Activated CD4-positive, alpha-beta T cell treated with anti-CD3 and anti-CD28 coated beads, Interleukin-2, amount 50 U/mL, for 24 hours (primary cell): ENCODE measurements around the gene EHD2.
"Not testable (repeated sequence)": the region's sequence is repeated elsewhere in the genome, so short reads cannot be mapped to it uniquely, and the experiment has no call there.

Experiments used
- DNase-seq, 2 donors: peaks; one replicate each; pipeline ENCODE4 v3.0.0-alpha.2; 2020; ENCODE audit warnings: low read depth in 1 of 2, low spot score in 1 of 2

Gene EHD2, protein sequence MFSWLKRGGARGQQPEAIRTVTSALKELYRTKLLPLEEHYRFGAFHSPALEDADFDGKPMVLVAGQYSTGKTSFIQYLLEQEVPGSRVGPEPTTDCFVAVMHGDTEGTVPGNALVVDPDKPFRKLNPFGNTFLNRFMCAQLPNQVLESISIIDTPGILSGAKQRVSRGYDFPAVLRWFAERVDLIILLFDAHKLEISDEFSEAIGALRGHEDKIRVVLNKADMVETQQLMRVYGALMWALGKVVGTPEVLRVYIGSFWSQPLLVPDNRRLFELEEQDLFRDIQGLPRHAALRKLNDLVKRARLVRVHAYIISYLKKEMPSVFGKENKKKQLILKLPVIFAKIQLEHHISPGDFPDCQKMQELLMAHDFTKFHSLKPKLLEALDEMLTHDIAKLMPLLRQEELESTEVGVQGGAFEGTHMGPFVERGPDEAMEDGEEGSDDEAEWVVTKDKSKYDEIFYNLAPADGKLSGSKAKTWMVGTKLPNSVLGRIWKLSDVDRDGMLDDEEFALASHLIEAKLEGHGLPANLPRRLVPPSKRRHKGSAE

DNA sequence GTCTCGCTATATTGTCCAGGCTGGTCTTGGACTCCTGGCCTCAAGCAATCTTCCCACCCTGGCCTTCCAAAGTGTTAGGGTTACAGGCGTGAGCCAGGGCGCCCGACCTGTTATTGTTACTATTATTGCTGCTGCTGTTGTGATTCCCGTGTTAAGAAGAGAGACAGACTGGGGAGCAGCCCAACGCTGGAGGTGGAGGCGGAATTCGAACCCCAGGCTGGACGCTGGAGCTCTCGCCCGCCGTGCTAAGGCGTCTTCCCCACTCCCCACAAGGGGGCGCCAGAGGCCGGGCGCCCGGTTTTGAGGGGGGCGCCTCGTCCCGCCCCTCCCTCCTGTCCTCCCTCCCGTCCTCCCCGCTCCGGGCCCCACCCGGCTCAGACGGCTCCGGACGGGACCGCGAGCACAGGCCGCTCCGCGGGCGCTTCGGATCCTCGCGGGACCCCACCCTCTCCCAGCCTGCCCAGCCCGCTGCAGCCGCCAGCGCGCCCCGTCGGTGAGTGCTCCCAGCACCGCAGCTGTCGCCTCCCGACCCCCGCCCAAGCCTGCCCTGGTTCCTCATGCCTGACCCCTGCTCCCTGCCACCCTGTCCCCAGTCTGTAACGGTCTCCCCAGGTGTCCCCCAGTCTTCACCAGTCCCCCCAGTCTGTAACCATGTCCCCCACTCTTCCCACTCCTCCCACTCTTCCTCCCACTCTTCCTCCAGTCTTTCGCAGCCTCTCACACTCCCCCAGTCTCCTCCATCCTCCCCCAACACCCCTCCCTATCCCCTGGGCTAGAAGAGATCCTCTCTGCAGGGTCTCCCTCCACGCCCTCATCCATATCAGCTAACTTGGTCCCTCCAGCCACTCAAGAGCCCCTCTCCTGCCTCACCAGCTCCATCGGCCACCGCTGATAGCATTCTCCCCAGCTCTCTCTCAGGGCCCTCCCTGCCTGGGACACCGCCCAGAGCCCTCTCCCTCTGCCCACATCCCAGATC is at the start of gene EHD2:
EHD2 (plus strand) TSS at position 377 of the 976 bp plus-strand sequence. CDS start 3,191 bp downstream, outside the sequence.
- DNase-seq, result peak in 1 of 2 donors; percentile 17

DNA sequence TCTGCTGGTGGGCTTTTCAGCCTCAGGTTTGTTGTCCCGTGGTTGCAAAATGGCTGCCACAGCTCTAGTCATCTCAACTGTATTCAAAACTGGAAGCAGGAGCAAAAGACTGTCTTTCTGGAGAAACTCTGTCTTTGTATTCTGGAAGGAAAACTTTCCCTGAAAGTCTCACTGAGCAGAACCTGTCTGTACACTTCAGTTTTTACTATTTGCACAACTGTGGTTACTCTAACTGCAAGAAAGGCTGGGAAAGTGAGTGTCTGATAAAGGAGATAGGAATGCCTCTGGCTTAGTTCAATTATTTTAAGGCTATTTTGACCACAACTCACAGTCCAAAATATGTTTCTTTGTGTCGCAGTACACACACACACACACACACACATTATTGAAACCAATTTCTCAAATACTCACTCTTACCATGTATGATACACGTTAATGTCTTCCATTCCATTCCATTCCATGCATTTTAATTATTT is 49.7 kb upstream of the EHD2 start:
- no peak for DNase-seq

DNA sequence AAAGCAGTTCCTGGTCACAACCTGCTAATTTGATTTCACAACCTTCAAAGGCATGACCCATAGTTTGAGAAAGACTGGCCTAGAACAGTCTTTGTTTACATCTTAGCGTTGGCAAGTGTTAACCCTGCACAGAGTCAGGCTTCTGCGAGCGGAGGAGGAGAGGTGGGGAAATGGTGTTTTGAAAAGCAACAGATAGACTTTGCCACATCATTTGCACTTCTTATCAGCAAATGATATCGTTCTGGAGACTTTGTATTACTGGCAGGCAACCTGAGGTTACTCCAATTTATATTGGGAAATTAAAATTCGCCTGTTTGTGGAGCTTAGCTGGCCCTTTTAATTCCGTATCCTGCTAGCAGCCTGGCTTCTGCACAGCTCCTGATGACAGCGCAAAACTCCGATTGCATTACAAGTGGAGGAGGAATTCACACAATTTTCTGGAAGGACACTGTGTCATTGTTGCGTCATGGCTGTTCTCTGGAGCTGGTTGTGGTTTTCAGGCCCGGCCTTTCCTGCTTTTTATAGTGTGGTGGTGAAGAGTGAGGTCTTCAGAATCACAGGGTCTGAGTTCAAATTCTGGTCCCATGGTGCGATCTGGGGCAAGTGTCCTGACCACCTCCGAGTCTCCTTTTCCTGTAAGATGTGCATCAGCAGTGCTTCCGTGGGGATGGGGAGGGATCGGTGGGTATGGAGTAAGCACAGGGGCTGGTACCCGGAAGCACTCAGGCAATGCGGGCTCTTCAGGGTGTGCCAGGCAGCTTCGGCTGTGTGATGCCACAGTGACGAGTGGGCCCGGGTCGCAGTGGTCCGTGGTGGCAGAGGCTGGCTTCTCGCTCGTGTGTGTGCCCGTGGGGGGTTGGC is 49.1 kb upstream of the EHD2 start:
- no peak for DNase-seq

DNA sequence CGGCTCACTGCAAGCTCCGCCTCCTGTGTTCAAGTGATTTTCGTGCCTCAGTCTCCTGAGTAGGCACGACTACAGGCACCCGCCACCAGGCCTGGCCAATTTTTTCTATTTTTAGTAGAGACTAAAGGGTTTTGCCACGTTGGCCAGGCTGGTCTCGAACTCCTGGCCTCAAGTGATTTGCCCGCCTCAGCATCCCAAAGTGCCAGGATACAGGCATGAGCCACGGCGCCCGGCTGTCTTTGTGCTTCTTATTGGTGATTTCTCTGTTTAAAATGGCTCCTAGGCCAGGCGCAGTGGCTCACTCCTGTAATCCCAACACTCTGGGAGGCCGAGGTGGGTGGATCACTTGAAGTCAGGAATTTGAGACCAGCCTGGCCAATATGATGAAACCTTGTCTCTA is 44.7 kb upstream of the EHD2 start:
- DNase-seq, result not testable (repeated sequence)

DNA sequence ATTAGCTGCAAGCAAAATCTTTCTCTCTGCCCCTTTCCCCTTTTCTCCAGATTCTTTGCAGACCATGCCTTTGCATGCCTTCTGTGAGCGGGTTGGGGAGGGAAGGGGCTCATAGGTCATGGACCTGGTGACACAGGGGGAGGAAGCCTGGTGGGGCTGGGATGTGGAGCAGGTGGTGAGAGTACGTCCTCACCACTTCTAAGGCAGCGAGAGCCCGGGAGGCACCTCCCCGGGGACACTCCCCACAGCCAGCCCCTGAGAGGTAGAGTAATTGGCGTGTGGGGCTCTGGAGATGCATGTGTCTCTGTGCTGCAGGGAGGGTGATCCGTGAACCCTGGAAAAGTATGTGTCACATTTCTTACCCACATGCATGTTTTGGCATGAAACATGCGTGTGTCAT is 42.5 kb upstream of the EHD2 start:
- DNase-seq, result no peak

DNA sequence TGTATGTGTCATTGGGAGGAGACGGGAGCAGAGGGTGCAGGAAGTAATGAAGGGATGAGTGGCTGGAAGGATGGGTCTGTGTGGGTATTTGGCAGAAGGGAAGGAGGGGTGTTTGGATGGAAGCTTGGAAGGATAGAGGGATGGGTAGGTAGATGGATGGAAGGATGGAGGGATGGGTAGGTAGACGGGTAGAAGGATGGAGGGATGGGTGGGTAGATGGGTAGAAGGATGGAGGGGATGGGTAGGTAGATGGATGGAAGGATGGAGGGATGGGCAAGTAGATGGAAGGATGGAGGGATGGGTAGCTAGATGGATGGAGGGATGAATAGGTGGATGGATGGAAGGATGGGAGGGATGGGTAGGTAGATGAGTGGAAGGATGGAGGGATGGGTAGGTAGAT is 41.7 kb upstream of the EHD2 start:
- DNase-seq, result no peak

DNA sequence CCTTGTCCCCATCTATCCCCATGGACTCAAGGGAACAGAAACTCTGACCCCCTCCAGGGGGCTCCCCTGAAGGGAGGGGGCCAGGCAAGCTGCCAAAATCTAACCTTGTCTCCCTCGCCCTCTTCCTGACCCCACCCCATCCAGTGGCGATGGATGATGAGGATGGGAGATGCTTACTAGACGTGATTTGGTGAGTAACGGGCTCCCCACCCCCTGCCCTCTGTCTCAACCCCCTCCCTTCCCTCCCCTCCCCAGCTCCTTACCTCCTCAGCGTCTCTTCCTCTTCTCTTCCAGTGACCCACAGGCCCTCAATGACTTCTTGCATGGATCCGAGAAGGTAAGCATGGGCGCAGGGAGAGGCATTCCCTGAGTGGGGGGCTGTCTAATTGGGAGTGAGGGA is 39.8 kb upstream of the EHD2 start:
- no peak for DNase-seq

DNA sequence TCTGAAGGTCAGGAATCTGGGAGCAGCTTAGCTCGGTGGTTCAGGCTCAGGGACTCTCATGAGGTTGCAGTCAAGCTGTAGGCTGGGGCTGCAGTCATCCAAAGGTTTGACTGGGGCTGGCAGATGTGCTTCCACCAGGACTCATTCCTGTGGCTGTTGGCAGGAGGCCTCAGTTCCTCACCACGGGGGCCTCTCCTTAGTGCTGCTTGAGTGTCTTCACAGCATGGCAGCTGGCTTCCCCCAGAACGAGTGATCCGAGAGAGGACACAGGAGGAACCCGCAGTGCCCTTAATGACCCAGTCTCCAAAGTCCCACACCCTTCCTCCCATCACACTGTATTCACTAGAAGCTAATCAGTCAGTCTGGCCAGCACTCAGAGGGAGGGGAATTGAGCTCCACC is 38.7 kb upstream of the EHD2 start:
- DNase-seq, result no peak

DNA sequence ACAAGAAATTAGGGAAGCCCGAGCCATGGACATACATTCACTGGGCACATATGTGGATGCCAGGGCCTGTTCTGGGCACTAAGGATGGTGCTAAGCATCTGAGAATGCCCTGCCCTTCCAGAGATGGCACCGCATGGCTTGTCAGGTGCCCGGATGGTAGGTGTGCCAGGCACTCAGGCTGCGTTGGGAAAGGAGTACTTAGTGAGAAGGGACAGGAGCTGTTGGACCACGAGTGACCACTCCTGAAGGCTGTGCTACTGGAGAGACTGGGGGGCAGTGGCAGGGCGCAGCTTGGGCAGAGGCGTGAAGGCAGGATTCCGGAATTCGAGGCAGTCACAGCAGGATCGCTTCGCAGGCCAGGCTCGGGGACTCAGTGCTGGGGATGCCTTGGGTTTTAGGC is 38.0 kb upstream of the EHD2 start:
- DNase-seq, result no peak

DNA sequence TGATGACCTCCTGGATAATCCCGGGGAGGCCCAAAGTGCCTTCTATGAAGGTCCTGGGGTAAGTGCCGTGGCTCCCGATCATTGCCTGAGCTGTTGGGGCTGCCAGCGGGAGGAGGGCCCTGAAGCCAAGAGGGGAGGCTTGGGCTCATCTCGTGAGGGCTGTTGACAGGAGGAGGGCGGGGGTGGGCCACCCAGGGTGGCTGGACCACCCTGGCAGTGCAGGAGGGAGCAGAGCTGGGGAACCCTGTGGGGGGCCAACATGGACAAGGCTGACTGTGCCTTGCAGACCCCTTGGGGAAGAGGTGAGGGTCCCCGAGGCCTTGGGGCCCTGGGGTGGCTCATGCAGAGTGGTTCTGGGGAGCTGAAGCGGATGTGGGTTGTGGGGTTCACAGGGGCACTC is 37.4 kb upstream of the EHD2 start:
- no peak for DNase-seq

DNA sequence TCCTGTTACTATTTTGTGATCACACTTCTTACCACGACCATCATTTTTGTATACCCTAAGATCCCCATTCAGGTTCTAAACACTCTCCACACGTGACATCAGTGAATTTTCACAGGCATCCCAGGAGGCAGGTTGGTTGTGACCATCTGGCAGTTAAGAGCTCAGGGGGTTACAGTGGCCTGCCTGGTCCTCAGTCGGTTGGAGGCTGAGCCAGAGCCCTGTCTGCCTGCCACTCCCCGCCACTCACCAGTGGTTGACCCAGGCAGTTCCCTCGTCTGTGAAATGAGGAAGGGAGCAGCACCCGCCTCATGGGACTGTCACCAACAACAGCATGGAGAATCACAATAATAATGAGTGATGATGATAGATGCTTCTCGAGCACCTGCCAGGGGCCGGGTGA is 36.4 kb upstream of the EHD2 start:
- DNase-seq, result no peak

DNA sequence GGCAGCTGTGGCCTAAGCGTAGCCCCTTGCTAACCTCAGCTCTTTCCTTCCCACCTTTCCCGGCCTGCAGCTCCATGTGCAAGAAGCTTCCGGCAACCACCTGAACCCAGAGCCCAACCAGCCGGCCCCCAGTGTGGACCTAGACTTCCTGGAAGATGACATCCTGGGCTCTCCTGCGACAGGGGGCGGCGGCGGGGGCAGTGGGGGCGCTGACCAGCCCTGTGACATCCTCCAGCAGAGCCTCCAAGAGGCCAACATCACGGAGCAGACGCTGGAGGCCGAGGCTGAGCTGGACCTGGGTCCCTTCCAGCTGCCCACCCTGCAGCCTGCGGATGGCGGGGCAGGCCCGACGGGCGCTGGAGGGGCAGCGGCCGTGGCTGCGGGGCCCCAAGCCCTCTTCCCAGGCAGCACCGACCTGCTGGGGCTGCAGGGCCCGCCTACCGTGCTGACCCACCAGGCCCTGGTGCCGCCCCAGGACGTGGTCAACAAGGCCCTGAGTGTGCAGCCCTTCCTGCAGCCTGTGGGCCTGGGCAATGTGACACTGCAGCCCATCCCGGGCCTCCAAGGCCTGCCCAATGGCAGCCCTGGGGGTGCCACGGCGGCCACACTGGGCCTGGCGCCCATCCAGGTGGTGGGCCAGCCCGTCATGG is 33.8 kb upstream of the EHD2 start:
- DNase-seq, result no peak

DNA sequence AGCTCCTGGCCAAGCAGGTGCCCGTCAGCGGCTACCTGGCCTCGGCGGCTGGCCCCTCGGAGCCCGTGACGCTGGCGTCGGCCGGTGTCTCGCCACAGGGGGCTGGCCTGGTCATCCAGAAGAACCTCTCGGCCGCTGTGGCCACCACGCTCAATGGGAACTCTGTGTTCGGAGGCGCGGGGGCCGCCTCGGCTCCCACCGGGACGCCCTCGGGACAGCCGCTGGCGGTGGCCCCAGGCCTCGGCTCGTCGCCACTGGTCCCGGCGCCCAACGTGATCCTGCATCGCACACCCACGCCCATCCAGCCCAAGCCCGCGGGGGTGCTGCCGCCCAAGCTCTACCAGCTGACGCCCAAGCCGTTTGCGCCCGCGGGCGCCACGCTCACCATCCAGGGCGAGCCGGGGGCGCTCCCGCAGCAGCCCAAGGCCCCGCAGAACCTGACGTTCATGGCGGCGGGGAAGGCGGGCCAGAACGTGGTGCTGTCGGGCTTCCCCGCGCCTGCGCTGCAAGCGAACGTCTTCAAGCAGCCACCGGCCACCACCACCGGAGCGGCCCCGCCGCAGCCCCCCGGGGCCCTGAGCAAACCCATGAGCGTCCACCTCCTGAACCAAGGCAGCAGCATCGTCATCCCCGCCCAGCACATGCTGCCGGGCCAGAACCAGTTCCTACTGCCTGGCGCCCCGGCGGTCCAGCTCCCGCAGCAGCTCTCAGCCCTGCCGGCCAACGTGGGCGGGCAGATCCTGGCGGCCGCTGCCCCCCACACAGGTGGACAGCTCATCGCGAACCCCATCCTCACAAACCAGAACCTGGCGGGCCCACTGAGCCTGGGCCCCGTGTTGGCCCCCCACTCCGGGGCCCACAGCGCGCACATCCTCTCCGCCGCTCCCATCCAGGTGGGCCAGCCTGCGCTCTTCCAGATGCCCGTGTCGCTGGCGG is 33.0 kb upstream of the EHD2 start:
- DNase-seq, result no peak

DNA sequence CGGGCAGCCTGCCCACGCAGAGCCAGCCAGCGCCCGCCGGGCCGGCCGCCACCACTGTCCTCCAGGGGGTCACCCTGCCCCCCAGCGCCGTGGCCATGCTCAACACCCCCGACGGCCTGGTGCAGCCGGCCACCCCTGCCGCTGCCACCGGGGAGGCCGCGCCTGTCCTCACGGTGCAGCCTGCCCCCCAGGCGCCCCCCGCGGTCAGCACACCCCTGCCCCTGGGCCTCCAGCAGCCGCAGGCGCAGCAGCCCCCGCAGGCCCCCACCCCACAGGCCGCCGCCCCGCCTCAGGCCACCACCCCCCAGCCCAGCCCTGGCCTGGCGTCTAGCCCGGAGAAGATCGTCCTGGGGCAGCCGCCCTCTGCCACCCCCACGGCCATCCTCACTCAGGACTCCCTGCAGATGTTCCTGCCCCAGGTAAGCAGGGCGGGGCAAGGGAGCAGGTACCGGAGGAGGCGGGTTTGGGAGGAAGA is 32.3 kb upstream of the EHD2 start:
- no peak for DNase-seq

DNA sequence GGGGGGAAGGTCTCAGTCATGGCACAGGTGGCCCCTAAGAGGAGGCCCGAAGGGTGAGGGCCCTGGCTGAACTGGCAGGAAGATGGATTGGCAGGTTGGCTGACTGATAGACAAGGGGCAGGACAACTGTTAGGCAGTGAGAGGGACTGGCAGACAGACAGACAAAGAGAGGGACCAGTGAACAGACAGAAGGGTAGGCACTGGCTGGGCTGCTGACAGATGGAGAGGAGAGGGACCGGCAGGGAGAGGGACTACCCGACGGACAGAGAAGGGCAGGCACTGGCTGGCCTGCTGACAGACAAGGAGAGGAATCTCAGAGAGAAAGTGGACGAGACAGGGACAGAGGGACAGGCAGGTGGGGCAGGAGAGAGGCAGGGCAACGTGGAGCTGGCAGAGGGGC is 31.8 kb upstream of the EHD2 start:
- no peak for DNase-seq

DNA sequence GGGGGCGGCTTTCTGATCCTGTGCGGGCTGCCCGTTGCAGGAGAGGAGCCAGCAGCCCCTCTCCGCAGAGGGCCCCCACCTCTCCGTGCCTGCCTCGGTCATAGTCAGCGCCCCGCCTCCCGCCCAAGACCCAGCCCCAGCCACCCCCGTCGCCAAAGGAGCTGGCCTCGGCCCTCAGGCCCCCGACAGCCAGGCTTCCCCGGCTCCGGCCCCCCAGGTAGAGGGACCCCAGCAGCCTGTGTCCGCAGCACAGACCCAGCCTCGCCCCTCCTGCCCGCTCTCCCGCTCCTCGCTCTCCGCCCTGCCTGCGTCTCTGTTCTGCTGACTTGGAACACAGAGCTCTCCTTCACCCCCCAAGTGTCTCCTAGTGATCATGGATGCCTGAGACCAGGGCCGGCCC is 31.3 kb upstream of the EHD2 start:
- DNase-seq, result no peak

DNA sequence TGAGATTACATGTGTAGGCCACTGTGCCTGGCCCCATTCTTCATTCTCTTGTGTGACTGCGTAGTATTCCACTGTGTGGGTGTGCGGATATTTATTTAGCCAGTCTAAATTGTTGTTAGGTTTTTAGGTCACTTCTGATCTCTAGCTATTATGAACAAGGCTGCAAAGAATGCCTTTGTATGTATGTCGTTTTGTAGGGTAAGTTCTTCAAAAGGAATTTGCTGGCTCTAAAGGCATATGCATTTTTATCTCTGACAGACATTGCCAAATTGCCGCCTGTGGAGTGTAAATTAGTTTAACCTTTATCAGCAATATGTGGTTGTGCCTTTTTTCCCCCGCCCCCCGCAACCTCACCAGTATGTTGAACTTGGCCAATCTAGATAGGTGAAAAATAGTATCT is 30.3 kb upstream of the EHD2 start:
- DNase-seq, result no peak

DNA sequence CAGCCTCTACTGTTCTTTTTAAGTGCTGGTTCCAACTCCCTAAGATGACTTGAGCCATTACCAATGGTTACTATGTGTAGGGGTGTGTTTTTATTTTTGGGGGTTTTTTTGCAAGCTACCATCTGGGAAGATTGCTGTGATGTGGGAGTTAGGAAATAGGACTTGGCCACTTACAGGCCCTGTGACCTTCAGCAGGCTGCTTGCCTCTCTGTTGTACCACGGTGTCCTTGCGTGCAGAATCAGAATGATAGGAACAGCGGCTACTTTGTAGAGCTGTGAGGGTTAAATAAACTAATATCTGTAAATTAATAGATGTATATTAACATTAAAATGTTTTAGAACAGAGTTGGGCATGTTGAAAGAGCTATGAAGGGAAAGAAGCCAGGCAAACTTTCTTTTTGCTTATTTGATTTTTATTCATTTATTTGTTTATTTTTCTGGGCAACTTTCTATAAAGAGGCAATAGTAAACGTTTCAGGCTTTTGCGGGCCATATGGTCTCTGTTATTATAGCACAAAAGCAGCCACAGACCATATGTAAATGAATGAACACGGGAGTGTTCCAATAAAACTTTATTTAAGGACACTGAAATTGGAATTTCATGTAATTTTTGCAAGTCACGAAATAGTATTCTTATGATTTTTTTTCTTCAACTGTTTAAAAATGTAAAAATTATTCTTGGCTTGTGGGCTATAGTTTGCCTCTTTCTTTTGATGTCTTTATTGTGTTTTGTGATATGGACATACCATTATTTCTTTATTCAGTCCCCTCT is 26.4 kb upstream of the EHD2 start:
- no peak for DNase-seq
